Body of pancreas (tissue), 4 donors: Measurements from ENCODE around the gene CCDC148.

Source experiments
- POLR2A ChIP-seq, 3 donors: fragments of 450-650 bp; IDR thresholded peaks; one replicate each; pipeline ENCODE4 v1.6.1; 2016; ENCODE audit warnings: antibody characterized with exemption in 3 of 3, mild to moderate bottlenecking in 2 of 3
- TF ChIP-seq, protein P1 (sequence below), 7 experiments: fragments of 450-650 bp in 4 of 7; fragments of 200-600 bp in 3 of 7; sonication (generic) in 3 of 7; IDR thresholded peaks; one replicate each; pipeline ENCODE4 v1.5.1; 2016 to 2019; ENCODE audit warnings: antibody characterized with exemption in 7 of 7

DNA sequence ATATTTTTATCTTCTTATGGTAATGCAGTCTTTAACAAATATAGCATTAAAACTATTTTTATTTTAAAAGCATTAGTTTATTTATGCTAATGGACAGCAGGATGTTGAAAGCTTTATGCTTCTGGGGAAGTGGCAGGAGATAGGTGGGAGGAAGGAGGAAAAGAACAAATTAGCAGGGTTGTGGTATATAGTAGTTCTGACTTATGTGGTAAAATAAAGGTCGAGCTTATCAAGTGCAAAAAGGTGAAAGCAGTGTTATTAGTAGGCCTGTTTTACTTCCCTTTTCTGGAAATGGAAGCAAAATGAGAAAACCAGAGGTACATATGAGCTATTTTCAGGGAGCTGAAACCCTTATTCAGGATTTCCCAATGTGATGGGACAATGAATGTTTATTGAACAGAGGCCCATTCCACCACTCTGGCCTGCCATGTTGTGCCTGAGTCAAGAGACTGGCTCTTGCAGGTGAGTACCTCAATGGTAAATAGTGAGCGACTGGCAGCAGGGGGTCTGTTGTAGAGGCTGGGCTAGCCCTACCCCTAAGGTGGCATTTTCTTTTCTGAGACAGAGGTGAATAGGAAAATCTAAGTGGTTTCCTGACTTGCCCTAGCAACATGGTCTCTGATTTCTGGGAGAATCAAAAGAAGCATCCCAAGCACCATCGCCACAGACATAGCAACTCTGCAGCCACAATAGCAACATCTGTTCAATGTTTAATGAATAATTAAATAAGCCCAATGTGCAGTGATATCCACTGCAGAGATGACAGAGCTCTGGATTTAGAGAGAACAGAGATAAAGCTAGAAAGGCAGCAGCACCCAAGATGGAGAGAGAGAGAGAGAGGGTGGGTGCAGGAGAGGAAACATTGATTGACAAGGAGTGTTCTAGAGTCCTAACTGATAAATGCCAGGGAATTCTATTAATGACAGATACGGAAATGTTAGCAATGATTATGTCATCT is 235.2 kb downstream of the CCDC148 start:
- TF ChIP-seq, protein P1, sequence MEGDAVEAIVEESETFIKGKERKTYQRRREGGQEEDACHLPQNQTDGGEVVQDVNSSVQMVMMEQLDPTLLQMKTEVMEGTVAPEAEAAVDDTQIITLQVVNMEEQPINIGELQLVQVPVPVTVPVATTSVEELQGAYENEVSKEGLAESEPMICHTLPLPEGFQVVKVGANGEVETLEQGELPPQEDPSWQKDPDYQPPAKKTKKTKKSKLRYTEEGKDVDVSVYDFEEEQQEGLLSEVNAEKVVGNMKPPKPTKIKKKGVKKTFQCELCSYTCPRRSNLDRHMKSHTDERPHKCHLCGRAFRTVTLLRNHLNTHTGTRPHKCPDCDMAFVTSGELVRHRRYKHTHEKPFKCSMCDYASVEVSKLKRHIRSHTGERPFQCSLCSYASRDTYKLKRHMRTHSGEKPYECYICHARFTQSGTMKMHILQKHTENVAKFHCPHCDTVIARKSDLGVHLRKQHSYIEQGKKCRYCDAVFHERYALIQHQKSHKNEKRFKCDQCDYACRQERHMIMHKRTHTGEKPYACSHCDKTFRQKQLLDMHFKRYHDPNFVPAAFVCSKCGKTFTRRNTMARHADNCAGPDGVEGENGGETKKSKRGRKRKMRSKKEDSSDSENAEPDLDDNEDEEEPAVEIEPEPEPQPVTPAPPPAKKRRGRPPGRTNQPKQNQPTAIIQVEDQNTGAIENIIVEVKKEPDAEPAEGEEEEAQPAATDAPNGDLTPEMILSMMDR (IDR thresholded peaks at IDR 0.05) = no peak
- TF ChIP-seq POLR2A (IDR thresholded peaks at IDR 0.05) = no peak
